GM18909 (cell line): ENCODE measurements around the gene TBCB.
"Not testable (repeated sequence)": the region's sequence is repeated elsewhere in the genome, so short reads cannot be mapped to it uniquely, and the experiment has no call there.

Experiments used
- ATAC-seq: cut with Tn5 transposase; IDR thresholded peaks from one replicate; pipeline ENCODE4 v1.9.1; 2021; ENCODE audit warnings: mild to moderate bottlenecking; ENCODE audit not compliant: unreplicated experiment, poor library complexity

Gene TBCB

DNA sequence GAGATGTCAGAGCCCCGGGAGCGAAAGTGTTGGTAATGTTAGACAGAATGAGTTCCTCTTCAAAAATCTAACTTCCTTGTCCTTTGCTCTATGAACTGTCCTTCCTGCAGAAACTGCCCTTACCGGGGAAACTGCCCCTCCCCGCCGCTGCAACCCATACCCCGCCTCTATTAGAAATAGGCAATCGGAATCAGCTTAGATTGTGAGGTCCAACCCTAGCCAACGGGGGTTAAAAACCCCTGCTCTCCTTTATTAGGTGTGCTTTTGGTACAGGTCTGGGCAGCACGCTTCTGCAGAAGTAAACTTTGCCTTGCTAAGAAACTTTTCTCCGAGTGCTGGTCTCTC is 13.1 kb downstream of the TBCB start:
- ATAC-seq: peak; percentile 1

DNA sequence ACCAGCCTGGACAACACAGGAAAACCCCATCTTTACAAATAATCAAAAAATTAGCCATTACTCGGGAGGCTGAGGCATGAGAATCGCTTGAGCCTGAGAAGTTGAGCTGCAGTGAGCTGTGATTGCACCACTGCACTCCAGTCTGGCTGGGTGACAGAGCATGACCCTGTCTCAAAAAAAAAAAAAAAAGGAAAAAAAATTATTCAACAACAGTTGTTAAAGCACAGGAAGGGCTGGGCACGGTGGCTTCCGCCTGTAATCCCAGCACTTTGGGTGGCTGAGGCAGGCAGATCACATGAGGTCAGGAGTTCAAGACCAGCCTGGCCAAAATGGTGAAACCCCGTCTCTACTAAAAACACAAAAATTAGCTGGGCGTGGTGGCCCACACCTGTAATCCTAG is 16.0 kb downstream of the TBCB start:
- not testable (repeated sequence) for ATAC-seq

DNA sequence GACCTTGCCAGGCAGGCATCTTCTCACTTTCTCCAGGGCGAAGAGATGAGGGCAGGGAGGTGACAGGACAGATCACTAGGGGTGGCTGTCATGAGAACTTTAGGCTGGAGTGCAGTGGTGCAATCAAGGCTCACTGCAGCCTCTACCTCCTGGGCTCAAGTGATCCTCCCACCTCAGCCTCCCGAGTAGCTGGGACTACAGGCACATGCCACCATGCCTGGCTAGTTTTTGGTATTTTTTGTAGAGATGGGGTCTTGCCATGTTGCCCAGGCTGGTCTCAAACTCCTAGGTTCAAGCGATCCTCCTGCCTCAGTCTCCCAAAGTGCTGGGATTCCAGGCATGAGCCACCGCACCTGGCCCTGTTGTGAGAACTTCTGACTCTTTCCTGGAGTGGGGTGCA is 19.6 kb downstream of the TBCB start:
- not testable (repeated sequence) for ATAC-seq

DNA sequence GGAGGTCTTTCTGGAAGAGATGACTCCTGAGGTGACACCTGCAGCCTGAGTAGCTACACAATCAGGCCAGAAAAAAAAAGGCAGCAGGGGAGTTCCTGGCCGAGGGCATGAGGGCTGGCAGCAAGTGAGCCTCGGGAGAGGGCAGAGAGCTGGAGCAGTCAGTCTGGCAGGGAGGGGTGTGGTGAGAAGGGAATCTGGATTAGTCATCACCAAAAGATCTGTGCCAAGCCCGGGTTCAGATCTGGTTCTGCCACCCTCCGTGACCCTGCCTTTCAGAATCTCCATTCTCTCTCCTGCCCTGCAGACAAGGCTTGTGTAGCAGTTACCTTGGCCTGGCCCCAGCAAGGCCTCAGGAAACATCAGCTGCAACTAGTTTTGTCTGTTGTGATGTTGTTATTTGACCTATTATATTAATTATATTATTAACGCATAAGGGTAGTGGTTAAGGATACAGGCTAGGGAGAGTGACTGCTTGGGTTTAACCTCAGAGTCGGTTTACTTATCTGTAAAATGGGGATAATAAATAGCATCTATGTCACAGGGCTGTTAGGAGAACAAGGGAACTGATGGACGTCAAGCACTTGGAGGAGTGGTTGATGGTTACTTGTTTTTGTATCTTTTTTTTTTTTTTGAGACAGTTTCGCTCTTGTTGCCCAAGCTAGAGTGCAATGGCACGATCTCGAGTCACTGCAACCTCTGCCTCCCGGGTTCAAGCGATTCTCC is 21.9 kb downstream of the TBCB start:
- ATAC-seq: no peak

DNA sequence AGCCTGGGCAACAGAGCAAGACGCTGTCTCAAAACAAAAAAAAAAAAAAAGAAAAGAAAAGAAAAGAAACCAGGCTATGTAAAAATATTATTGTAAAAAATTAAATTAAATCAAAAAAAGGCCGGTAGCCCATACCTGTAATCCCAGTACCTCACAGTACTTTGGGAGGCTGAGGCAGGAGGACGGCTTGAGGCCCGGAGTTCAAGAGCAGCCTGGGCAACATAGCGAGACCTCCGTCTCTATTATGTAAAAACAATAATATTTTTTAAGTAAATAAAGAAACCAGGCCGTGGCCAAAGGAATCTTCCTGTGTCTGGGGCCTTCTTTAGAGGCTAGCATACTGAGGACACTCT is 23.8 kb downstream of the TBCB start:
- ATAC-seq: no peak

DNA sequence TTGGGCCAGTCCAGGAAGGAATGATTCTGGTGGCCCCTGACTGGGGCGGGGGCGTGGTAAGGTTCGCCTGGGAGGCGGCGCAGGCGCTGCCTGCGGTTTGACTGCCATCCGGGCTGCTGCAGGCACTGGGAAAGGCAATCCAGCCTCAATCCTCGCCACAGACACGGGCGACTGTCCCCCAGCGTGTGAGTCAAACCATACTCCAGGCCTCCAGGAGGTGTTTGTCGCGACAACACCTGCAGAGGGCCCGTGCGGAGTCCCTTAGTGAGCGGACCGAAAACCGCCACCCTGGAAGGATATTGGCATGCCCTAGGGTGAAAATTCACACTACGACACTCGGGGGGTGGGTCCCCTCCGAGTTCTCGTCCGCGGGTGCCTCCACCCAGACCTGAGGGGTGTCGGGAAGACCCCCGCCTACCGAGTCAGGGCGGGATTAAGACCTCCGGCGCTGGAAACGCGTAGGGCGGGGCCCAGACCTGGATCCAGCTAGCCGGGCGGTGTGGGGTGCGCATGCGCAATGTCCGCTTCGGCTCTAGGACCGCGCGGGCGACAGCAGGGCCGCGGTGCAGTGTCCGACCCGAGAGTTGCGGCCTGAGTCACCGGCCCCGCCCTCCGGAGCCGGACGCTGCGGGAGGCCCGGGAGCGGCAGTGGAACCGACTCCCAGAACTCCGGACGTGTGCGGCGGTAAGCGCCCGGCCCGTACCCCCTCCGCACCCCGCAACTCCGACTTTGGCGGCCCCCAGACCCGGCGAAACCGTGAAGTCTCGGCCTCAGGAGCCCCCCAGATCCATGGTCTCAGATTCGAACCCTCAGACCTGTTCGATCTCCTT is 24.4 kb downstream of the TBCB start, which contains the start of gene CAPNS1:
Gene CAPNS1 (plus strand): TSS at position 594 of the 831 bp plus-strand sequence. CDS start 946 bp downstream, outside the sequence.
- ATAC-seq: peak; percentile 83

DNA sequence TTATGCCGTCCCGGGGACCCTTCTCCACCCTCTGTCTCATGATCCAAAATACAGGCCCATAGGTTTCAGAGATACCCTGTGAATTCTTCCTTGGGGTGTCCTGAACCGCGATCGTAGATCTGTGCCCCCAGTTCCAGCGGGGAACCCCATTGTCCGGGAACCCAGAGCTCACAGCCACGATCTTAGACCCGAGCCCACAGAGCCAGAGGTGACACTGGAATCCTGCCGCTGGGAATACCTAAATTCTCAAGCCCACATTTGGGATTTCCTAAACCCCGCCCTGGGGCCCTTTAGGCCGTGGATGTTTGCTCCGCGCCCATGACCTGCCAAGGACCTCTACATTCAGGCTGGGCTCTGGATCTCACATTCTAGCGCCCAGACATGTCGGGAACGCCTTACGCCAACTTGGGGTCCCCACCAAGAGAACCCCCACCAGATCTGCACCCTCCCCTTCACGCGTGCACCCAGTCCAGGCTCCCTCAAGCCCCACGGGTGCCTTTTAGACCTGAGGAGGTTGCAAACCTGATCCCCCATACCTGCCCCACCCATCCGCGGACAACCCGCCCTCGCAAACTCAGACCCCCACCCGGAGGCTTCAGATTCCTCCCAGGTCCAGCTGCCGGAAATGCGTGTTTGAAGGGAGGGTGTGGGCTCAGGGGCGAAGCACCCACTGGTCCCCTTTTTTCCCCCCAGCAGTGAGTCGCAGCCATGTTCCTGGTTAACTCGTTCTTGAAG is 25.2 kb downstream of the TBCB start:
- peak; percentile 12 for ATAC-seq

DNA sequence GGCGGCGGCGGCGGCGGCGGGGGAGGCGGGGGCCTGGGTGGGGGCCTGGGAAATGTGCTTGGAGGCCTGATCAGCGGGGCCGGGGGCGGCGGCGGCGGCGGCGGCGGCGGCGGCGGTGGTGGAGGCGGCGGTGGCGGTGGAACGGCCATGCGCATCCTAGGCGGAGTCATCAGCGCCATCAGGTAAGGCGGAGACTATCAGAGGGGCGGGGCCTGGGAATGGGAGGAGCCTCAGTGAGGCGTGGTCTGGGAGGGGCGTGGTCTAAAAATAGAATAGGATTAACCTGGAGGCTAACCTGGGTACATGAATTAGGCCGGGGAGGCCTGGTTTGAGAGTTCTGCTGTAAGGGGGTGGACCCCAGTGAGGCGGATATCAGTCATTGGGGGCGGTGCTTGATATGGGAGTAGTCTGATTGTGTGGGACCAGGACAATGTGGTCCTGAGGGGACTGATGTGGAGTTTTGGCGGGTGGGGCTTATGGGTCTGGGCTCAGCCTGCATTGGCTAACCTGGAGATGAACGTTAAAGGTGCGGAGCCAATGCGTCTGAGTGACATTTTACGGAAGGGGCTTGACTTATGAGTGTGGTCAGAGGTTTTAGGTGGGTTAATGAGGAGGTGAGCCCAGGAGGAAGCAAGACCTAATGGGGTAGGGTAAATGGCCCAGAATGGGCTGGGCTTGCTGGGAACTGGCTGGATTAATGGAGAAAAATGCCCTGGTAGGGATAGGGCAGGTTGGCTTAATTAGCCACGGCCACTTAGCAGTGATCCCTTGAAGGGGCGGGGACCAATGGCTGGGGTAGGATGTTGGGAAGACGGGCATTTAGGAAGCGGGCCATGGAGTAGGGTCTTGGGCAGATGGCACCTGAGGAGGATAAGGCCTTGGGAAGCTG is 26.0 kb downstream of the TBCB start:
- ATAC-seq: peak; percentile 49

DNA sequence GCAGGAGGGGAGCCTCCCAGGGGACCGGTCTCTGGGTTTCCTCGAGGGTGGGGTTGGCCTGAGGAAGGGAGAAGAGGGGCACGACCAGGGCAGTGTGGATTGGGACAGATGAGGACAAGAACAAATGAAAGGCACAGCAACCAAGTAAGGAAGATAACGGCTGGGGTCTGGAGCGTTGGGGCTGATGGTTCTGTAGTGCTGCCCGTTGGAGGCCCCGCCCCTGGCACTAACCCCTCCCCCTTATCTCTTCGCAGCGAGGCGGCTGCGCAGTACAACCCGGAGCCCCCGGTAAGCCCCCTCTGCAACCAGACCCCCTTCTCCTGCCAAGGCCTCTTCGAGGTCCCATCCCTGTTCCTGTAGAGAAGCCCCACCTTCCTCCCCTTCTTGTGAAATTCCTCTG is 26.8 kb downstream of the TBCB start:
- no peak for ATAC-seq

DNA sequence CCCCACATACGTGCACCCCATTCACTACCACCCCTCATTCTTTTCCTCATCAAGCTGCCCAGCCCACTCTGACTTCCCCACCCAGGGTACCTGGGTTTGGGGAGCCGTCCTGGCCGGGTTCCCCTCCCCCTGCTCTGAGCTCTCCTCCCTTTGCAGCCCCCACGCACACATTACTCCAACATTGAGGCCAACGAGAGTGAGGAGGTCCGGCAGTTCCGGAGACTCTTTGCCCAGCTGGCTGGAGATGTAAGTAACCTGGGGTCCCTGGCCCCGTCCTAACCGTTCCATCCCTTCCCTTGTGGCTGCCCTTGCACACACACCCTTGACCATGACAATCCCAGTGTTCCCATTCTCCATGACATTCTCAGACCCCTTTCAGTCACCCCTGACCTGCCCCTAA is 27.2 kb downstream of the TBCB start:
- ATAC-seq: no peak

DNA sequence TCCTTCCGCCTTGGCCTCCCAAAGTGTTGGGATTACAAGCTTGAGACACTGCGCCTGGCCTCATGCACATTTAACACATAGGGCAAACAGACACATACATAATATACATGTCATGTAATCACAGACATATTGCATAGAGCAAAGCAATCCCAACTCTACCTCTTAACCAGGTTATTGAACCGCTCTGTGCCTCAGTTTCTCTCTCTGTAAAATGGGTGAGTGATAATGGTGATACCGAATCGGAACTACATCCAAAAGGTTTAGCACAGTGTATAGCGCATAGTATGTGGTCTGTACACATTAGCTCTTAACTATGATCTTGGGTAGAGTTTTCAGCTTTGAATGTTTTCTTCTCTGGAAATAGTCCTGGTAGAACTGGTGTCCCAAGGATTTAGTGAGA is 29.4 kb downstream of the TBCB start:
- ATAC-seq: no peak

DNA sequence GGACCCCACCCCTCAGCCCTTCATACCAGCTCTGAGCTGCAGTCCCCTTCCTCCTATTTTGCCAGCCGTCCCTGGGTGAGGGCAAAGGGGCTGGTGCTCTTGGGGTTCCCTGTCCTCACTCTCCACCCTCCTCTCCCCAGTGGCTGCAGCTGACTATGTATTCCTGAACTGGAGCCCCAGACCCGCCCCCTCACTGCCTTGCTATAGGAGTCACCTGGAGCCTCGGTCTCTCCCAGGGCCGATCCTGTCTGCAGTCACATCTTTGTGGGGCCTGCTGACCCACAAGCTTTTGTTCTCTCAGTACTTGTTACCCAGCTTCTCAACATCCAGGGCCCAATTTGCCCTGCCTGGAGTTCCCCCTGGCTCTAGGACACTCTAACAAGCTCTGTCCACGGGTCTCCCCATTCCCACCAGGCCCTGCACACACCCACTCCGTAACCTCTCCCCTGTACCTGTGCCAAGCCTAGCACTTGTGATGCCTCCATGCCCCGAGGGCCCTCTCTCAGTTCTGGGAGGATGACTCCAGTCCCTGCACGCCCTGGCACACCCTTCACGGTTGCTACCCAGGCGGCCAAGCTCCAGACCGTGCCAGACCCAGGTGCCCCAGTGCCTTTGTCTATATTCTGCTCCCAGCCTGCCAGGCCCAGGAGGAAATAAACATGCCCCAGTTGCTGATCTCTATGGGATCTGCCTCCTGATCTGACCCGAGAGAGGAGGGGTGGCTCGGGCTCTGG is 34.6 kb downstream of the TBCB start:
- no peak for ATAC-seq

DNA sequence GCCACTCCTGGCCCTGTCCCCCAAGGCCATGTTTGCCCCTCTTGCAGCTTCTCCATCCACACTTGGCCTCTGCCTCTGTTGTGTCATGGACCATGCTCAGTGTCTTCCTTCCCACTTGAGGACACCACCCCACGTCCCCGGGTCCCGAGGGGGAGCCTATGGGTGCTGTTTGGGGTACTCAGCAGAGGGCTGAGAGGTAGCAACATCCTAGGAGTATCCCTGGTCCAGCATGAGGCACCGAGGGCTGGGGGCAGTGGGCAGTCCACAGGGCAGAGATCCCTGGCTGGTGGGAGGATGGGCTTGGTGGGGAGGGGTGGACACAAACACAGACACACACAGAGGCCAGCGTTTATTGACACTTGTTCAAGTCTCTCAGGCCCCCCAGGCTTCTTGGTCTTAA is 35.3 kb downstream of the TBCB start:
- ATAC-seq: no peak

DNA sequence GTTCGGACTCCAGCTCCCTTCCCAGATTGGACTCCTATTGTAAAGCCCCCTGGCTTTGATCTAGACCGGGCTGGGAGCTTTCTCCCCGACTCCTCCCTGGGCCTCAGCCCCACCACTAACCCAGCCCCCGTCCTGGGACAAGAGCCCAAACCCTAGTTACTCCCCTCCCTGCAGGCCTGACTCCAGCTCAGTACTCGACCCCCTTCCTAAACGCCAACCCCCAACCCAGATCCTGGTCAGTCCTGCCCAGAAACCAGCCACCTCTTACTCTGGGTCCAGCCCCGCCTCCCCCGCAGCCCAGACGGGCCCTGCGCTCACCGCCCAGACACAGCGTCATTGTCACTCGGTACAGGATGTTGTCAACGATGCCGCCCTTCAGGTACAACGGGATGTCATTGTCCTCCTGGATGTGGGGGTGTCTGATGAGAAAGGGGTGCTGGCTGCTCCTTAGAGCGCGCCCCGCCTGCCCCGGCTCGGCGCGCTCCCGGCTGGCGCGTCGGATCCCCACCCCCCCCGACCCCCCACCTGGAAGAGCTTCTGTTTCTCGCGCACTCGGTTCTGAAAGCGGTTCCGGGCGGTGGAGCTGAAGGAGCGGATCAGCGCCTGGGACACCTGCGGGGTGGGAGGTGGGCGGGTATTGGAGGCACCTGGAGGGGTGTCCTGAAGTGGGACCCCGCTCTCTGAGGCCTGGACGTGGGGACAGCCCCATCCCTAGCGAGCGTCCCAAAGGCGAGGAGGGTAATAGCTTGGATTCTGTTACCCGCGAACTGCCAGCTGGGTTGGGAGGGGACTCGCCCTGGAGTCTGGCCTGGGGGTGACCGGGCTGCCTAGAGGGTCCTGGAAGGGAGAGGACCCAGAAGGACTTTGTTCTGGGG is 36.1 kb downstream of the TBCB start:
- ATAC-seq: no peak

DNA sequence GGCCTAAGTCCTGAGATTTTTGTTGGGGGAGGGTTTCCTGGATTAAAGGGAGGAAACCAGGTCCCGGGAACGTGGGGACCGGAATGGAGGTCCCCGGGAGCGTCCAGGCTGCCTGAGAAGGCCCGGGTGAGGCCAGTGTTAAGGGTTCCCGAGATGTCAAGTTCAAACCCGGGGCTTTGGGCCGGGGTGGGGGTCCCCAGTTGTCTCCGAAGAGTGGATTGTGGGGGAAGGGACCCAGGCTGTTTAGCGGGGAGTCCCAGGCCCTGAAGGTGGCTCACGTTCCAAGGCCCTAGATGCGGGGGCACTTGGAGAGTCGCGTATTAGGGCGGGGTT is 36.7 kb downstream of the TBCB start:
- ATAC-seq: no peak

DNA sequence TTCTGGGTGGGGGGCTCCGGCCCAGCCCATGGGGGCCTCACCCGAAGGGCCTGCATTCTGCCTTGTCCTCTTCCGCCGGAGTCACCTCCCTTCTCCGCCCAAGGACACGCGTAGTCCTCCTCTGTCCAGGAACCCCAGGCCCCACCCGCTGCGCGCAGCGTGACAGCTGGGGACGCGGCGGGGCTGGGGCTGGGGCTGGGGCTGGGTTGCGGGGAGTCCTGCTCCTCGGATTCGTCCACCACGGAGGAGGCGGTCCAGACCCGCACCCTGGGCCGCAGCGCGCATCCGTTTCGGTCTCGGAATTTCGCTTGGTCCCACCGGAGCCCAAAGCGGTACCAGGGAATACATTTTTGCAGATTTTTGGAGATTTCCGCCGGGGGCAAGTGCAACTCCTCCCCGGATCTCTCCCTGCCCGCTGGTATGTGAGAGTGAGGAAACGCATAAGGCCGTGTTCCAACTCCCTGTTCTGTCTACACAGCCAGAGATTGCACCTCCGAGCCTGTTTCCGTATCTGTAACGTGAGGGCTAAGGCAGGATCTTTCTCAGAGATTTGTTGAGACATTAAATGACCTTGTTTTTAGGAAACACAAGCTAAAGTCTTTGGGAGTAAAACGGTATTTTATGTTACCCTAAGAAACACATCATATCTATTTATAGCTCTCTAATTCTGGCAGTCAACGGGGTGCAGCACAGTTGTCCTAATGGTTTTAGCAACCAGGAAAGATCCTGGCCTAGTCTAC is 37.3 kb downstream of the TBCB start, which contains the start of gene COX7A1:
Gene COX7A1 (minus strand): TSS at position 96 of the 740 bp plus-strand sequence. CDS start 40 bp downstream, at position 56.
- ATAC-seq: no peak

DNA sequence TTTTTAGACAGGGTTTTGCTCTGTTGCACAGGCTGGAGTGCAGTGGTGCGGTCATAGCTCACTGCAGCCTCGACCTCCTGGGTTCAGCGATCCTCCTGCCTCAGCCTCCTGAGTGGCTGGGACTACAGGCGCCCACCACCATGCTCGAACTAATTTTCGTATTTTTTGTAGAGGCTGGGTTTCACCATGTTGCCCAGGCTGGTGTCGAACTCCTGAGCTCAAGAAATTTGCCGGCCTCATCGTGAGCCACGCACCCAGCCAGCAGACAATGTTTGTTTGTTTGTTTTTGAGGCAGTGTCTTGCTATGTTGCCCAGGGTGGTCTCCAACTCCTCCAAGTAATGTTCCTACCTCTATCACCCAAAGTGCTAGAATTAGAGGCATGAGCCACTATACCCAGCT is 37.9 kb downstream of the TBCB start:
- no peak for ATAC-seq
